K562 (cell line): ENCODE measurements around the gene BIRC6. TPM values are rescaled to one million over a fixed set of nuclear protein-coding genes. Genes with fewer than 3 reads are reported as not detected.

ENCODE experiments used
- ATAC-seq: fragments of 200-7000 bp; cut with Tn5 transposase; 3 replicates; pipeline ENCODE4 v1.9.1; 2020; ENCODE audit warnings: moderate library complexity
- BruUV-seq: library from RNA; stranded (reverse); fragments of 400-500 nt; replicated peaks from 2 replicates; lab custom pipeline; 2021; lab: Mats Ljungman, UMichigan
- CTCF ChIA-PET: fragments of 300-600 bp; formaldehyde crosslinking; extraction: SDS; loops from one replicate; lab custom pipeline; 2021; ENCODE audit warnings: low intra/inter-chr PET ratio; lab: Yijun Ruan, JAX
- POLR2A ChIA-PET: fragments of 300-600, 350-650 bp; sonication (Branson Sonifier 250); formaldehyde crosslinking; extraction: SDS; loops from one replicate; lab custom pipeline; 2021; ENCODE audit warnings: antibody characterized with exemption, inconsistent platforms; lab: Yijun Ruan, JAX
- DNase-seq, 4 experiments: peaks; one replicate each; pipeline versions ENCODE4 v3.0.0 to v3.0.0-alpha.2; 2011 to 2018; ENCODE audit warnings: low spot score in 3 of 4, mixed read lengths in 3 of 4; ENCODE audit errors: extremely low read depth in 1 of 4
- FAIRE-seq: peaks from 2 replicates; lab custom pipeline; 2011; peaks lifted over from hg19 to GRCh38; lab: Jason Lieb, UNC
- H2AFZ ChIP-seq: 2 replicates; pipeline ENCODE4 v1.6.0; 2011; ENCODE audit warnings: low read depth, low read length, control low read depth, inconsistent platforms
- H3K27ac ChIP-seq: fragments of 200-600 bp; 3 replicates; pipeline ENCODE4 v1.8.0; 2011; ENCODE audit warnings: low read depth, mild to moderate bottlenecking, control low read depth, inconsistent platforms, low read length, moderate library complexity, mixed read lengths; ENCODE audit errors: extremely low read depth
- H3K27me3 ChIP-seq, 2 experiments: fragments of 300-600 bp in 1 of 2; 2 replicates in 1 of 2; 3 replicates in 1 of 2; pipeline versions ENCODE4 v1.6.0 to v1.8.0; 2011; ENCODE audit warnings: inconsistent platforms in 2 of 2, low read length in 2 of 2, mild to moderate bottlenecking in 1 of 2, mixed read lengths in 1 of 2, moderate library complexity in 1 of 2; ENCODE audit not compliant: control insufficient read depth in 2 of 2, insufficient read depth in 2 of 2
- H3K36me3 ChIP-seq: fragments of 300-600 bp; 3 replicates; pipeline ENCODE4 v1.8.0; 2011; ENCODE audit warnings: mild to moderate bottlenecking, low read length, inconsistent platforms; ENCODE audit not compliant: control insufficient read depth, insufficient read depth
- H3K4me1 ChIP-seq, 2 experiments: fragments of 200-600 bp in 1 of 2; replicated peaks in 1 of 2; 2 replicates in 1 of 2; 3 replicates in 1 of 2; pipeline versions ENCODE4 v1.5.1 to v1.8.0; 2011; ENCODE audit warnings: inconsistent platforms in 2 of 2, low read length in 2 of 2, mild to moderate bottlenecking in 1 of 2, mixed read lengths in 1 of 2, moderate library complexity in 1 of 2; ENCODE audit not compliant: control insufficient read depth in 2 of 2, insufficient read depth in 2 of 2
- H3K4me2 ChIP-seq: 2 replicates; pipeline ENCODE4 v1.6.1; 2011; ENCODE audit warnings: low read length, control low read depth, inconsistent platforms, mixed read lengths; ENCODE audit not compliant: insufficient read depth
- H3K4me3 ChIP-seq: fragments of 200-600 bp; sonication (generic), shearing (Covaris generic); 2 replicates; pipeline ENCODE4 v1.5.1; 2016; ENCODE audit warnings: control low read depth, inconsistent platforms
- H3K79me2 ChIP-seq: fragments of 200-600 bp; 3 replicates; pipeline ENCODE4 v1.8.0; 2011; ENCODE audit warnings: low read length, inconsistent platforms; ENCODE audit not compliant: control insufficient read depth, insufficient read depth
- H3K9ac ChIP-seq, 2 experiments: 2 replicates each; pipeline versions ENCODE4 v1.6.0 to v1.6.1; 2011; ENCODE audit warnings: low read depth in 2 of 2, low read length in 2 of 2, control low read depth in 1 of 2, inconsistent platforms in 1 of 2, mild to moderate bottlenecking in 1 of 2, mixed read lengths in 1 of 2; ENCODE audit not compliant: insufficient read depth in 1 of 2
- H3K9me1 ChIP-seq: one replicate; pipeline ENCODE4 v1.6.0; 2011; ENCODE audit warnings: inconsistent platforms, mild to moderate bottlenecking, low read length, moderate library complexity; ENCODE audit not compliant: control insufficient read depth, insufficient read depth
- H3K9me3 ChIP-seq: replicated peaks from 2 replicates; pipeline ENCODE4 v1.5.1; 2011; ENCODE audit warnings: low read depth, low read length, inconsistent platforms; ENCODE audit not compliant: control insufficient read depth, insufficient read depth
- H4K20me1 ChIP-seq: replicated peaks from 2 replicates; pipeline ENCODE4 v1.6.1; 2011; ENCODE audit warnings: low read length, inconsistent platforms, mixed read lengths; ENCODE audit not compliant: control insufficient read depth, insufficient read depth
- ADNP ChIP-seq: fragments of 200-800 bp; sonication (Bioruptor generic); IDR thresholded peaks from 2 replicates; pipeline ENCODE4 v1.6.1; 2016; ENCODE audit warnings: missing genetic modification characterization, missing compliant biosample characterization
- EP400 ChIP-seq: fragments of 450-650 bp; IDR thresholded peaks from 2 replicates; pipeline ENCODE4 v1.6.1; 2017; ENCODE audit warnings: antibody characterized with exemption, mild to moderate bottlenecking, moderate library complexity
- GTF2B ChIP-seq: IDR thresholded peaks from 2 replicates; pipeline ENCODE4 v1.6.1; 2011; ENCODE audit not compliant: insufficient read length; ENCODE audit errors: extremely low read depth
- HDAC3 ChIP-seq: fragments of 450-650 bp; IDR thresholded peaks from 2 replicates; pipeline ENCODE4 v1.6.1; 2018; ENCODE audit warnings: borderline replicate concordance, mild to moderate bottlenecking, moderate library complexity; ENCODE audit not compliant: partially characterized antibody
- KLF10 ChIP-seq: fragments of 250-450 bp; sonication (Bioruptor Pico); IDR thresholded peaks from 2 replicates; pipeline ENCODE4 v1.6.1; 2021; ENCODE audit warnings: matching md5 sums
- MAFG ChIP-seq: fragments of 450-650 bp; conservative IDR thresholded peaks from 2 replicates; pipeline ENCODE4 v1.6.1; 2016; ENCODE audit warnings: missing genetic modification characterization, missing compliant biosample characterization
- MCM2 ChIP-seq: fragments of 450-650 bp; IDR thresholded peaks from 2 replicates; pipeline ENCODE4 v1.6.1; 2017; ENCODE audit warnings: low read depth, mild to moderate bottlenecking
- MCM3 ChIP-seq: fragments of 450-650 bp; IDR thresholded peaks from 2 replicates; pipeline ENCODE4 v1.6.1; 2016
- NFXL1 ChIP-seq: fragments of 450-650 bp; formaldehyde crosslinking; IDR thresholded peaks from 2 replicates; pipeline ENCODE4 v1.4.0; 2021; ENCODE audit warnings: mild to moderate bottlenecking
- PHB ChIP-seq: fragments of 250-450 bp; sonication (Bioruptor Pico); IDR thresholded peaks from 2 replicates; pipeline ENCODE4 v1.5.0; 2021
- RAD21 ChIP-seq, 2 experiments: fragments of 250-450 bp in 1 of 2; fragments of 450-650 bp in 1 of 2; sonication (Bioruptor Pico) in 1 of 2; formaldehyde crosslinking in 1 of 2; IDR thresholded peaks in 1 of 2; conservative IDR thresholded peaks in 1 of 2; 2 replicates each; pipeline versions ENCODE4 v1.4.0 to v1.8.0; 2020 to 2022; ENCODE audit warnings: mild to moderate bottlenecking in 2 of 2, moderate library complexity in 1 of 2
- THAP12 ChIP-seq: fragments of 250-450 bp; sonication (Bioruptor Pico); IDR thresholded peaks from 2 replicates; pipeline ENCODE4 v1.9.0; 2021; ENCODE audit warnings: mild to moderate bottlenecking, inconsistent platforms
- WGBS: fragments of 100-300 bp; shearing (Covaris generic); methylation state at CpG from one replicate; pipeline ENCODE4 v1.1.6; 2016; ENCODE audit warnings: low coverage, mixed read lengths; ENCODE audit not compliant: insufficient coverage; ENCODE audit errors: missing lambda C conversion rate; 5-methylcytosine and 5-hydroxymethylcytosine counted together
- in situ Hi-C: fragments of 300-500 bp; cut with MboI; formaldehyde crosslinking; loops from 4 replicates; pipeline ENCODE4 v1.15.0; 2018; ENCODE audit warnings: inconsistent platforms, mixed read lengths
- intact Hi-C: fragments of 100-400 bp; cut with micrococcal nuclease; formaldehyde crosslinking; loops from 2 replicates; pipeline ENCODE4 v1.14.2; 2022
- polyA plus RNA-seq, 8 experiments: library from polyadenylated mRNA; depleted of rRNA in 4 of 8; stranded (reverse) in 5 of 8; unstranded in 3 of 8; fragments of >200 nt; fragmentation: Nextera tagmentation in 2 of 8; fragmentation: Illumina TruSeq in 1 of 8; extraction: Ambion mirVana in 2 of 8; extraction: Trizol in 1 of 8; gene quantifications; 2 replicates each; pipeline versions ENCODE4 v1.2.1 to v1.2.3, GENCODE V29; 2011 to 2014; ENCODE audit warnings: inconsistent platforms in 1 of 8, missing spikeins in 1 of 8
- total RNA-seq, 7 experiments: library from RNA; depleted of rRNA in 6 of 7; stranded (reverse); fragments of >200 nt in 6 of 7; fragmentation: Illumina TruSeq in 2 of 7; extraction: Trizol in 2 of 7; gene quantifications; 2 replicates each; pipeline versions ENCODE4 v1.2.1 to v1.2.3, GENCODE V29; 2011 to 2021; ENCODE audit warnings: low replicate concordance in 1 of 7

The BIRC6 gene
- total and polyA plus RNA-seq, 9 of the 15 experiments (the other 6 are each of a cell fraction or from before 2014, with no cell fraction given) = 18.8 to 110 (median 49.8) TPM

- CTCF ChIA-PET = no interaction called here
- no peak overlapping the region for H3K4me3 ChIP-seq
- in situ Hi-C loops = no loop called here
- 98% methylated on average over 6 of the region's 6 CpGs for WGBS
- TF ChIP-seq KLF10 (no peak), MCM3 (no peak), EP400 (no peak), NFXL1 (CRISPR knock-in tag) (no peak), HDAC3 (no peak), MCM2 (no peak), PHB (no peak), MAFG (tag) (no peak)
- TF ChIP-seq, all 486 proteins: peak for 0
- no peak for DNase-seq
- no peak for FAIRE-seq
- H3K27me3 ChIP-seq = no peaks in the 10 kb centered on the region
- peaks cover 80% of the 10 kb centered on the region for H3K36me3 ChIP-seq
- POLR2A ChIA-PET = no interaction called here
- no peak overlapping the region for H3K4me2 ChIP-seq
- no peak overlapping the region for H3K9ac ChIP-seq
- no TSS peak for BruUV-seq
- no peaks in the 10 kb centered on the region for H3K9me1 ChIP-seq
- no peak overlapping the region for H2AFZ ChIP-seq
- ATAC-seq = no peak
- H4K20me1 ChIP-seq = no peaks in the 10 kb centered on the region
- H3K79me2 ChIP-seq = no peaks in the 10 kb centered on the region
- intact Hi-C loops = no loop called here
- H3K27ac ChIP-seq = no peak overlapping the region
- H3K4me1 ChIP-seq = no peaks in the 10 kb centered on the region
- no peaks in the 10 kb centered on the region for H3K9me3 ChIP-seq
These were observed 141.5 kb downstream of the BIRC6 start for GRCh38 chr2:32498306-32498705.

- in situ Hi-C loops (no loop called here), intact Hi-C loops (no loop called here)
- Histone ChIP-seq H3K9me1 (no peaks in the 10 kb centered on the region), H3K36me3 (peaks cover 82% of the 10 kb centered on the region), H3K9ac (no peak overlapping the region), H3K27me3 (no peaks in the 10 kb centered on the region), H2AFZ (no peak overlapping the region), H4K20me1 (no peaks in the 10 kb centered on the region), H3K4me1 (no peaks in the 10 kb centered on the region), H3K27ac (no peak overlapping the region), H3K4me2 (no peak overlapping the region), H3K79me2 (no peaks in the 10 kb centered on the region), H3K9me3 (no peaks in the 10 kb centered on the region), H3K4me3 (no peak overlapping the region)
- CTCF ChIA-PET = no interaction called here
- TF ChIP-seq THAP12 (CRISPR knock-in tag) (no peak), RAD21 (CRISPR knock-in tag; conservative IDR thresholded peaks at IDR 0.05 in 1 of 2, IDR thresholded peaks at IDR 0.05 in 1 of 2) (no peak), ADNP (tag) (no peak), GTF2B (no peak)
- ATAC-seq (no peak), FAIRE-seq (no peak), DNase-seq (no peak)
- BruUV-seq = no TSS peak
- WGBS = 96% methylated on average over 2 of the region's 2 CpGs
- POLR2A ChIA-PET = interaction anchor here (0.8 to 1.4 kb wide), 2 partner anchors 12 to 22 kb away, joined by 3 to 4 read pairs; no protein-coding TSS in a partner anchor
These were observed 146.1 kb downstream of the BIRC6 start for GRCh38 chr2:32502941-32503340.
